ENCODE data around the gene CSF2. TPM values are rescaled to one million over a fixed set of nuclear protein-coding genes. Genes with fewer than 3 reads are reported as not detected.
"Not testable (repeated sequence)": the region's sequence is repeated elsewhere in the genome, so short reads cannot be mapped to it uniquely, and the experiment has no call there.

The CSF2 gene
- total RNA-seq, 1 donor from 2014 or later = not detected

DNA sequence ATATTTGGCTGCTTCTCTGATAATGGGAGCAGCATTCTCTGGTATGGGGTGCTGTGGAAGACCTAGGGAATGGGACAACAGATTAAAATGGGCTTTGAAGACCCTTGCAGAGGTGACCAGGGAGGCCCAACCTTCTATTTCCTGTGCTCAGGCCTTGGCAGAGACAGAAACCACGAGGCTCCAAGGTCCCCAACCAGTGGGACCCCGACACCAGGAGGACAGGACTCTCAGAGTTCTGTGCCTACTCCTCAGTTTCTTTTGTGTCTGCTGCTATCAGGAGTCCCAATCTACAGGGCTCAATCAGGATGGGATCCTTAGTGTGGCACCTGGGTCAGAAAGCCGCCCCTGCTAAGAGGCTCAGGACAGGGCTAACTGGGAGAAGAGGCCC is 29.3 kb downstream of the CSF2 start:
- Mint-ChIP-seq H3K36me3 (ENCODE audit: unreplicated experiment) (no peaks in the 10 kb centered on the region), H3K27ac (ENCODE audit: unreplicated experiment) (peak overlapping the region; percentile 86), H3K4me1 (ENCODE audit: unreplicated experiment) (peaks cover 18% of the 10 kb centered on the region), H3K27me3 (ENCODE audit: unreplicated experiment) (no peaks in the 10 kb centered on the region), H3K9me3 (ENCODE audit: unreplicated experiment) (no peaks in the 10 kb centered on the region), H3K4me3 (ENCODE audit: unreplicated experiment) (no peak overlapping the region)
- DNase-seq (ENCODE audit: extremely low spot score, unreplicated experiment) = no peak
- TF ChIP-seq, protein P1, sequence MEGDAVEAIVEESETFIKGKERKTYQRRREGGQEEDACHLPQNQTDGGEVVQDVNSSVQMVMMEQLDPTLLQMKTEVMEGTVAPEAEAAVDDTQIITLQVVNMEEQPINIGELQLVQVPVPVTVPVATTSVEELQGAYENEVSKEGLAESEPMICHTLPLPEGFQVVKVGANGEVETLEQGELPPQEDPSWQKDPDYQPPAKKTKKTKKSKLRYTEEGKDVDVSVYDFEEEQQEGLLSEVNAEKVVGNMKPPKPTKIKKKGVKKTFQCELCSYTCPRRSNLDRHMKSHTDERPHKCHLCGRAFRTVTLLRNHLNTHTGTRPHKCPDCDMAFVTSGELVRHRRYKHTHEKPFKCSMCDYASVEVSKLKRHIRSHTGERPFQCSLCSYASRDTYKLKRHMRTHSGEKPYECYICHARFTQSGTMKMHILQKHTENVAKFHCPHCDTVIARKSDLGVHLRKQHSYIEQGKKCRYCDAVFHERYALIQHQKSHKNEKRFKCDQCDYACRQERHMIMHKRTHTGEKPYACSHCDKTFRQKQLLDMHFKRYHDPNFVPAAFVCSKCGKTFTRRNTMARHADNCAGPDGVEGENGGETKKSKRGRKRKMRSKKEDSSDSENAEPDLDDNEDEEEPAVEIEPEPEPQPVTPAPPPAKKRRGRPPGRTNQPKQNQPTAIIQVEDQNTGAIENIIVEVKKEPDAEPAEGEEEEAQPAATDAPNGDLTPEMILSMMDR (IDR thresholded peaks at IDR 0.05) = no peak

DNA sequence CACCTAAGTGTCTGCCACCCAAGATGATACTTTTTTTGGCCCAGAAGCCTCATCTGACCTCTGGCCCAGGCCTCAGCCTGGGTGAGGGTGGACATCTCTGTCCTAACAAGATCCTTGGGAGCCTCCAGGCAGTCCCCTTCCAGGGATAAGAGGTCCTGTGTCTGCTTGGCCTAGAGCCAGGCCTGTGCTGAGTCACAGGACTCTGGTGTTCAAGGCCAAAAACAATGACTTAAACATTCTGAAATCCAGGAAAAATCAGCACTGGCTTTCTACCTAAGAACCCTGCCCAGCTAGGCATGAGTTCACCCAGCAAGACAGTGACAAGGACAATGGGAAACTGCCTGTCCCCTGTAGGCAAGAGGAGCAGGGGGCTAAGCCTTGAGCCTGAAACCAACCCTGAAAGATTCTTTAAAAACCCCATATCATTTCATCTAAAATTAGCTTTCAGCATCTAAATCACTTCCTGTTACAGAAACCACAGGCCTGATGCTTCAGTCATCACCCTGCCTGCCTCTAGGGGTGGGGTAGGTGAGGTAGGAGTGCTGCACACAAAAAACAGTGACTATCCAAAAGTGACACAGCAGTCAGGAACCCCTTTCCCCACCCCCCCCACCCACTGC is 29.9 kb downstream of the CSF2 start:
- Mint-ChIP-seq H3K27me3 (ENCODE audit: unreplicated experiment) (no peaks in the 10 kb centered on the region), H3K4me1 (ENCODE audit: unreplicated experiment) (peaks cover 18% of the 10 kb centered on the region), H3K27ac (ENCODE audit: unreplicated experiment) (peak overlapping the region; percentile 86), H3K4me3 (ENCODE audit: unreplicated experiment) (no peak overlapping the region), H3K9me3 (ENCODE audit: unreplicated experiment) (no peaks in the 10 kb centered on the region), H3K36me3 (ENCODE audit: unreplicated experiment) (no peaks in the 10 kb centered on the region)
- TF ChIP-seq, protein P1 (IDR thresholded peaks at IDR 0.05) = no peak
- DNase-seq (ENCODE audit: extremely low spot score, unreplicated experiment) = no peak

DNA sequence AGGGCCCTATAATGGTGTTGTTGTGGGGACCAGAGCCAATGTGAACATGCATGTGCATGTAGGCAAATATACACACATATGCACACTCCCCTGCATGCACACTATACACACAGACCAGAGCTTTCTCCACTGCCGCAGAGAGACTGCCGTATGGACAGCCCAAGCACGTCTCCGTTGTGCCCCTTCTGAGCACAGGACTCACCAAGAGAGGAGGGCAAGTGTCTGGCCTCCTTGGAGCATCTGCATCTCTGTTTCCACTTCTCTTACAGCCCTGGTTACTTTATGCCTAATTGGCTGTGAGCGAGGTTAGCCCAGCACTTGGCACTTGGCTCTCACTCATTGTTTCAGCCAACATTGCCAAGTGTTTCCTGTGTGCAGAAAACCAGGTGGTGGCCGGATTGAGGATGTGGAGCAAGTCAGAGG is 30.4 kb downstream of the CSF2 start:
- H3K4me1 Mint-ChIP-seq (ENCODE audit: unreplicated experiment) = peaks cover 18% of the 10 kb centered on the region
- no peaks in the 10 kb centered on the region for H3K36me3 Mint-ChIP-seq (ENCODE audit: unreplicated experiment)
- no peaks in the 10 kb centered on the region for H3K9me3 Mint-ChIP-seq (ENCODE audit: unreplicated experiment)
- TF ChIP-seq, protein P1 (IDR thresholded peaks at IDR 0.05) = no peak
- H3K4me3 Mint-ChIP-seq (ENCODE audit: unreplicated experiment) = no peak overlapping the region
- H3K27ac Mint-ChIP-seq (ENCODE audit: unreplicated experiment) = no peak overlapping the region
- H3K27me3 Mint-ChIP-seq (ENCODE audit: unreplicated experiment) = no peaks in the 10 kb centered on the region
- DNase-seq (ENCODE audit: extremely low spot score, unreplicated experiment) = no peak

- no peaks in the 10 kb centered on the region for H3K27me3 Mint-ChIP-seq (ENCODE audit: unreplicated experiment)
- no peak overlapping the region for H3K27ac Mint-ChIP-seq (ENCODE audit: unreplicated experiment)
- H3K4me1 Mint-ChIP-seq (ENCODE audit: unreplicated experiment) = peaks cover 18% of the 10 kb centered on the region
- no peaks in the 10 kb centered on the region for H3K36me3 Mint-ChIP-seq (ENCODE audit: unreplicated experiment)
- no peak overlapping the region for H3K4me3 Mint-ChIP-seq (ENCODE audit: unreplicated experiment)
- TF ChIP-seq, protein P1 (IDR thresholded peaks at IDR 0.05) = no peak
- no peak for DNase-seq (ENCODE audit: extremely low spot score, unreplicated experiment)
- H3K9me3 Mint-ChIP-seq (ENCODE audit: unreplicated experiment) = no peaks in the 10 kb centered on the region
Observed at GRCh38 chr5:132104556-132104955, 31.0 kb downstream of the CSF2 start.

- H3K4me3 Mint-ChIP-seq (ENCODE audit: unreplicated experiment) = no peak overlapping the region
- H3K36me3 Mint-ChIP-seq (ENCODE audit: unreplicated experiment) = no peaks in the 10 kb centered on the region
- H3K27ac Mint-ChIP-seq (ENCODE audit: unreplicated experiment) = no peak overlapping the region
- TF ChIP-seq, protein P1 (IDR thresholded peaks at IDR 0.05) = no peak
- H3K27me3 Mint-ChIP-seq (ENCODE audit: unreplicated experiment) = no peaks in the 10 kb centered on the region
- no peaks in the 10 kb centered on the region for H3K9me3 Mint-ChIP-seq (ENCODE audit: unreplicated experiment)
- peaks cover 18% of the 10 kb centered on the region for H3K4me1 Mint-ChIP-seq (ENCODE audit: unreplicated experiment)
- no peak for DNase-seq (ENCODE audit: extremely low spot score, unreplicated experiment)
Observed at GRCh38 chr5:132105688-132106087, 32.1 kb downstream of the CSF2 start.

DNA sequence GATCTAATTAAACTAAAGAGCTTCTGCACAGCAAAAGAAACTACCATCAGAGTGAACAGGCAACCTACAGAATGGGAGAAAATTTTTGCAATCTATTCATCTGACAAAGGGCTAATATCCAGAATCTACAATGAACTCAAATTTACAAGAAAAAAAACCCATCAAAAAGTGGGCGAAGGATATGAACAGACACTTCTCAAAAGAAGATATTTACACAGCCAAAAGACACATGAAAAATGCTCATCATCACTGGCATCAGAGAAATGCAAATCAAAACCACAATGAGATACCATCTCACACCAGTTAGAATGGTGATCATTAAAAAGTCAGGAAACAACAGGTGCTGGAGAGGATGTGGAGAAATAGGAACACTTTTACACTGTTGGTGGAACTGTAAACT is 34.9 kb downstream of the CSF2 start:
- not testable (repeated sequence) for DNase-seq (ENCODE audit: extremely low spot score, unreplicated experiment); H3K27me3 Mint-ChIP-seq (ENCODE audit: unreplicated experiment); H3K4me3 Mint-ChIP-seq (ENCODE audit: unreplicated experiment); H3K9me3 Mint-ChIP-seq (ENCODE audit: unreplicated experiment); H3K27ac Mint-ChIP-seq (ENCODE audit: unreplicated experiment); H3K36me3 Mint-ChIP-seq (ENCODE audit: unreplicated experiment)
- H3K4me1 Mint-ChIP-seq (ENCODE audit: unreplicated experiment) = peaks cover 11% of the 10 kb centered on the region

- H3K4me1 Mint-ChIP-seq (ENCODE audit: unreplicated experiment); H3K9me3 Mint-ChIP-seq (ENCODE audit: unreplicated experiment); H3K27ac Mint-ChIP-seq (ENCODE audit: unreplicated experiment); DNase-seq (ENCODE audit: extremely low spot score, unreplicated experiment); H3K36me3 Mint-ChIP-seq (ENCODE audit: unreplicated experiment); H3K4me3 Mint-ChIP-seq (ENCODE audit: unreplicated experiment); H3K27me3 Mint-ChIP-seq (ENCODE audit: unreplicated experiment): not testable (repeated sequence)
Observed at GRCh38 chr5:132108957-132109356, 35.4 kb downstream of the CSF2 start.
